ENCODE results near the gene RNASEH1. TPM values are rescaled to one million over a fixed set of nuclear protein-coding genes. Genes with fewer than 3 reads are reported as not detected.

RNASEH1 gene
- total and polyA plus RNA-seq, 2 of the 13 experiments (the other 11 are each of a cell fraction or from before 2014, with no cell fraction given): 14.5 to 57.4 TPM

DNA sequence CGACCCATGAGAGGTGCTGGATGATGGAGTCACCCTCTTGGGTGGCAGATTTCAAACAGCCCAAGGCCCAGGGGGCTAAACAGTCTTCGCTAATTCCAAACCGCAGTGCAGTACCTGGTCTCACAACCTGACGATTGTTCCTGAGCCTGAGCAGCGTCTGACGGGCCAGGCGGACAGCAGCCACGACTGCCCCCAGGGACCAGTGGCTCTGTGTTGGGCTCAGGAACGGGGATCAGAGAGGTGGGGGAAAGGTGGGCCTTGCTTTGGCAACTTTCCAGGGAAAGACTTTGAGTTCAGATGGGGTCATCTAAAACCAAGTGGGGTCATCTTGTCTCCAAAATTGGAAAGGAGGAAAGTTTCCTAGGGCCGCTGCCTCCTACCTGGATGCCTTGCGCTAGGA, 37.3 kb upstream of the RNASEH1 start:
- intact Hi-C loops (cut with micrococcal nuclease; ENCODE audit: unreplicated experiment) (no loop called here), in situ Hi-C loops (cut with HindIII; ENCODE audit: extremely low pct_ligation_motif_present, low pct_unique_long_range_greater_than_20kb) (no loop called here)
- ATAC-seq (no peak), FAIRE-seq (no peak), DNase-seq (ENCODE audit: low spot score) (no peak)
- Histone ChIP-seq H4K20me1 (ENCODE audit: insufficient read depth, low read length) (no peaks in the 10 kb centered on the region), H3K27me3 (ENCODE audit: control insufficient read depth in 1 of 2, insufficient read depth in 2 of 2, low read length in 2 of 2) (no peaks in the 10 kb centered on the region; a peak in 1 of 5 replicates), H2AFZ (ENCODE audit: low read length) (no peak overlapping the region), H3K9me3 (ENCODE audit: low read length) (no peaks in the 10 kb centered on the region), H3K79me2 (ENCODE audit: insufficient read depth, low read length) (no peaks in the 10 kb centered on the region), H3K27ac (ENCODE audit: extremely low read length, insufficient read depth, low read length) (no peak overlapping the region), H3K4me3 (replicated peaks in 1 of 3; ENCODE audit: insufficient read depth in 1 of 3, low read depth in 2 of 3, low read length in 3 of 3) (no peak overlapping the region), H3K4me1 (ENCODE audit: insufficient read depth, low read length) (peaks cover 24% of the 10 kb centered on the region), H3K4me2 (ENCODE audit: low read depth, low read length) (no peak overlapping the region), H3K36me3 (replicated peaks in 1 of 2; ENCODE audit: control insufficient read depth in 1 of 2, insufficient read depth in 2 of 2, low read length in 2 of 2) (no peaks in the 10 kb centered on the region), H3K9ac (ENCODE audit: insufficient read depth, low read depth, low read length) (no peak overlapping the region)
- 78% methylated on average over 11 of the region's 11 CpGs for WGBS (ENCODE audit: low lambda C conversion rate)
- CTCF ChIA-PET (ENCODE audit: low intra/inter-chr PET ratio, low total read pairs): no interaction called here
- no TSS peak for BruUV-seq (replicated peaks)
- POLR2A ChIA-PET: no interaction called here
- TF ChIP-seq, protein P1, sequence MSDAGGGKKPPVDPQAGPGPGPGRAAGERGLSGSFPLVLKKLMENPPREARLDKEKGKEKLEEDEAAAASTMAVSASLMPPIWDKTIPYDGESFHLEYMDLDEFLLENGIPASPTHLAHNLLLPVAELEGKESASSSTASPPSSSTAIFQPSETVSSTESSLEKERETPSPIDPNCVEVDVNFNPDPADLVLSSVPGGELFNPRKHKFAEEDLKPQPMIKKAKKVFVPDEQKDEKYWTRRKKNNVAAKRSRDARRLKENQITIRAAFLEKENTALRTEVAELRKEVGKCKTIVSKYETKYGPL (CRISPR knock-in tag; IDR thresholded peaks at IDR 0.05): no peak
- TF ChIP-seq, protein P2, sequence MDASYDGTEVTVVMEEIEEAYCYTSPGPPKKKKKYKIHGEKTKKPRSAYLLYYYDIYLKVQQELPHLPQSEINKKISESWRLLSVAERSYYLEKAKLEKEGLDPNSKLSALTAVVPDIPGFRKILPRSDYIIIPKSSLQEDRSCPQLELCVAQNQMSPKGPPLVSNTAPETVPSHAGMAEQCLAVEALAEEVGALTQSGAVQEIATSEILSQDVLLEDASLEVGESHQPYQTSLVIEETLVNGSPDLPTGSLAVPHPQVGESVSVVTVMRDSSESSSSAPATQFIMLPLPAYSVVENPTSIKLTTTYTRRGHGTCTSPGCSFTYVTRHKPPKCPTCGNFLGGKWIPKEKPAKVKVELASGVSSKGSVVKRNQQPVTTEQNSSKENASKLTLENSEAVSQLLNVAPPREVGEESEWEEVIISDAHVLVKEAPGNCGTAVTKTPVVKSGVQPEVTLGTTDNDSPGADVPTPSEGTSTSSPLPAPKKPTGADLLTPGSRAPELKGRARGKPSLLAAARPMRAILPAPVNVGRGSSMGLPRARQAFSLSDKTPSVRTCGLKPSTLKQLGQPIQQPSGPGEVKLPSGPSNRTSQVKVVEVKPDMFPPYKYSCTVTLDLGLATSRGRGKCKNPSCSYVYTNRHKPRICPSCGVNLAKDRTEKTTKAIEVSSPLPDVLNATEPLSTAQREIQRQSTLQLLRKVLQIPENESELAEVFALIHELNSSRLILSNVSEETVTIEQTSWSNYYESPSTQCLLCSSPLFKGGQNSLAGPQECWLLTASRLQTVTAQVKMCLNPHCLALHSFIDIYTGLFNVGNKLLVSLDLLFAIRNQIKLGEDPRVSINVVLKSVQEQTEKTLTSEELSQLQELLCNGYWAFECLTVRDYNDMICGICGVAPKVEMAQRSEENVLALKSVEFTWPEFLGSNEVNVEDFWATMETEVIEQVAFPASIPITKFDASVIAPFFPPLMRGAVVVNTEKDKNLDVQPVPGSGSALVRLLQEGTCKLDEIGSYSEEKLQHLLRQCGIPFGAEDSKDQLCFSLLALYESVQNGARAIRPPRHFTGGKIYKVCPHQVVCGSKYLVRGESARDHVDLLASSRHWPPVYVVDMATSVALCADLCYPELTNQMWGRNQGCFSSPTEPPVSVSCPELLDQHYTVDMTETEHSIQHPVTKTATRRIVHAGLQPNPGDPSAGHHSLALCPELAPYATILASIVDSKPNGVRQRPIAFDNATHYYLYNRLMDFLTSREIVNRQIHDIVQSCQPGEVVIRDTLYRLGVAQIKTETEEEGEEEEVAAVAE (CRISPR knock-in tag; IDR thresholded peaks at IDR 0.05; ENCODE audit: borderline replicate concordance): no peak
- TF ChIP-seq ZNF354B (CRISPR knock-in tag; IDR thresholded peaks at IDR 0.05) (no peak), MIER3 (CRISPR knock-in tag; IDR thresholded peaks at IDR 0.05; ENCODE audit: borderline replicate concordance) (no peak), RXRB (CRISPR knock-in tag; IDR thresholded peaks at IDR 0.05; ENCODE audit: borderline replicate concordance) (no peak), FOXP1 (IDR thresholded peaks at IDR 0.05) (no peak), FOXP1 (CRISPR knock-in tag; IDR thresholded peaks at IDR 0.05) (no peak), EP300 (IDR thresholded peaks at IDR 0.05; ENCODE audit: low read depth in 2 of 2, low read length in 2 of 2) (no peak), EP300 (CRISPR knock-in tag; IDR thresholded peaks at IDR 0.05; ENCODE audit: borderline replicate concordance) (no peak), FOXJ3 (CRISPR knock-in tag; IDR thresholded peaks at IDR 0.05; ENCODE audit: borderline replicate concordance) (no peak), ZNF839 (CRISPR knock-in tag; IDR thresholded peaks at IDR 0.05; ENCODE audit: borderline replicate concordance) (no peak), ZNF235 (CRISPR knock-in tag; IDR thresholded peaks at IDR 0.05; ENCODE audit: borderline replicate concordance) (no peak)
- TF ChIP-seq, protein P3, sequence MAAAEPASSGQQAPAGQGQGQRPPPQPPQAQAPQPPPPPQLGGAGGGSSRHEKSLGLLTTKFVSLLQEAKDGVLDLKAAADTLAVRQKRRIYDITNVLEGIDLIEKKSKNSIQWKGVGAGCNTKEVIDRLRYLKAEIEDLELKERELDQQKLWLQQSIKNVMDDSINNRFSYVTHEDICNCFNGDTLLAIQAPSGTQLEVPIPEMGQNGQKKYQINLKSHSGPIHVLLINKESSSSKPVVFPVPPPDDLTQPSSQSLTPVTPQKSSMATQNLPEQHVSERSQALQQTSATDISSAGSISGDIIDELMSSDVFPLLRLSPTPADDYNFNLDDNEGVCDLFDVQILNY (CRISPR knock-in tag; conservative IDR thresholded peaks at IDR 0.05): no peak
- TF ChIP-seq, protein P4, sequence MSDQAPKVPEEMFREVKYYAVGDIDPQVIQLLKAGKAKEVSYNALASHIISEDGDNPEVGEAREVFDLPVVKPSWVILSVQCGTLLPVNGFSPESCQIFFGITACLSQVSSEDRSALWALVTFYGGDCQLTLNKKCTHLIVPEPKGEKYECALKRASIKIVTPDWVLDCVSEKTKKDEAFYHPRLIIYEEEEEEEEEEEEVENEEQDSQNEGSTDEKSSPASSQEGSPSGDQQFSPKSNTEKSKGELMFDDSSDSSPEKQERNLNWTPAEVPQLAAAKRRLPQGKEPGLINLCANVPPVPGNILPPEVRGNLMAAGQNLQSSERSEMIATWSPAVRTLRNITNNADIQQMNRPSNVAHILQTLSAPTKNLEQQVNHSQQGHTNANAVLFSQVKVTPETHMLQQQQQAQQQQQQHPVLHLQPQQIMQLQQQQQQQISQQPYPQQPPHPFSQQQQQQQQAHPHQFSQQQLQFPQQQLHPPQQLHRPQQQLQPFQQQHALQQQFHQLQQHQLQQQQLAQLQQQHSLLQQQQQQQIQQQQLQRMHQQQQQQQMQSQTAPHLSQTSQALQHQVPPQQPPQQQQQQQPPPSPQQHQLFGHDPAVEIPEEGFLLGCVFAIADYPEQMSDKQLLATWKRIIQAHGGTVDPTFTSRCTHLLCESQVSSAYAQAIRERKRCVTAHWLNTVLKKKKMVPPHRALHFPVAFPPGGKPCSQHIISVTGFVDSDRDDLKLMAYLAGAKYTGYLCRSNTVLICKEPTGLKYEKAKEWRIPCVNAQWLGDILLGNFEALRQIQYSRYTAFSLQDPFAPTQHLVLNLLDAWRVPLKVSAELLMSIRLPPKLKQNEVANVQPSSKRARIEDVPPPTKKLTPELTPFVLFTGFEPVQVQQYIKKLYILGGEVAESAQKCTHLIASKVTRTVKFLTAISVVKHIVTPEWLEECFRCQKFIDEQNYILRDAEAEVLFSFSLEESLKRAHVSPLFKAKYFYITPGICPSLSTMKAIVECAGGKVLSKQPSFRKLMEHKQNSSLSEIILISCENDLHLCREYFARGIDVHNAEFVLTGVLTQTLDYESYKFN (CRISPR knock-in tag; conservative IDR thresholded peaks at IDR 0.05): no peak
- TF ChIP-seq, protein P5, sequence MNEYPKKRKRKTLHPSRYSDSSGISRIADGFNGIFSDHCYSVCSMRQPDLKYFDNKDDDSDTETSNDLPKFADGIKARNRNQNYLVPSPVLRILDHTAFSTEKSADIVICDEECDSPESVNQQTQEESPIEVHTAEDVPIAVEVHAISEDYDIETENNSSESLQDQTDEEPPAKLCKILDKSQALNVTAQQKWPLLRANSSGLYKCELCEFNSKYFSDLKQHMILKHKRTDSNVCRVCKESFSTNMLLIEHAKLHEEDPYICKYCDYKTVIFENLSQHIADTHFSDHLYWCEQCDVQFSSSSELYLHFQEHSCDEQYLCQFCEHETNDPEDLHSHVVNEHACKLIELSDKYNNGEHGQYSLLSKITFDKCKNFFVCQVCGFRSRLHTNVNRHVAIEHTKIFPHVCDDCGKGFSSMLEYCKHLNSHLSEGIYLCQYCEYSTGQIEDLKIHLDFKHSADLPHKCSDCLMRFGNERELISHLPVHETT (CRISPR knock-in tag; conservative IDR thresholded peaks at IDR 0.05): no peak

Data from HepG2 (cell line).